ENCODE measurements around the gene TLDC2.

DNA sequence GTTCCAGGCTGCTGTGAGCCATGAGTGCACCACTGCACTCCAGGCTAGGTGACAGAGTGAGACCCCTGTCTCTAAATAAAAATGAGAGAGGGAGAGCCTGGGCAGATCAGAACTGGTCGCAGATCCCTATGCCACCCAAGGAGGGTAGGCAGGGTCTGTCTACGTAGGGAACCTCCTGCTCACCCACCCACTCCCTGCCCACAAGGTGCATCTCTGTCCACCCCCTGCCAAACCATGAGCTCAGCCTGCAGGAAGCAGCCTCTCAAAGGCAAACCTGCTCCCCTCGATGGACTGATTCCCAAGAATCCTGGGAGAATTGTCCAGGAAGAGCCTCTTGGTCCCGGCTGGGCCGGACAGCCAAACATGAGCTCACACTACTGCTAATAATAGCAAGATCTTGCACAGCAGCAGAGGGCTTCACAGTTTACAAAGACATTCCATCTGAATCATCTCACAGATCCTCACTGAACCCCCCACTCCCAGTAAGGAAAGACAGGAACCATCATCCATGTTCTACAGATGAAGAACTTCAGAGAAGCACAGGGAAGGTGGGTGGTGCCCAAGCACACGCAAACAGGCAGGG, 27.8 kb upstream of the TLDC2 start:
- TF ChIP-seq TAF1 (IDR thresholded peaks at IDR 0.05; ENCODE audit: low read depth, low read length) (no peak), POLR2A (IDR thresholded peaks at IDR 0.05; ENCODE audit: low read depth, low read length) (no peak), POLR2AphosphoS5 (IDR thresholded peaks at IDR 0.05; ENCODE audit: low read depth, low read length) (no peak), PAX5 (IDR thresholded peaks at IDR 0.05; ENCODE audit: insufficient read depth, low read length, severe bottlenecking) (no peak), POU2F2 (IDR thresholded peaks at IDR 0.05; ENCODE audit: low read depth, low read length) (no peak)

Data from GM12891 (cell line).